Stimulated activated CD8-positive, alpha-beta memory T cell treated with anti-CD3 and anti-CD28 coated beads, Interleukin-4, amount 100 ng/mL, for 1 hour (primary cell): ENCODE results near the gene MUC4.
"Not testable (repeated sequence)": the region's sequence is repeated elsewhere in the genome, so short reads cannot be mapped to it uniquely, and the experiment has no call there.

Experiments used
- DNase-seq, 2 donors: peaks; one replicate each; pipeline ENCODE4 v3.0.0-alpha.2; 2020; ENCODE audit warnings: low read depth in 2 of 2, low spot score in 1 of 2

The MUC4 gene

DNA sequence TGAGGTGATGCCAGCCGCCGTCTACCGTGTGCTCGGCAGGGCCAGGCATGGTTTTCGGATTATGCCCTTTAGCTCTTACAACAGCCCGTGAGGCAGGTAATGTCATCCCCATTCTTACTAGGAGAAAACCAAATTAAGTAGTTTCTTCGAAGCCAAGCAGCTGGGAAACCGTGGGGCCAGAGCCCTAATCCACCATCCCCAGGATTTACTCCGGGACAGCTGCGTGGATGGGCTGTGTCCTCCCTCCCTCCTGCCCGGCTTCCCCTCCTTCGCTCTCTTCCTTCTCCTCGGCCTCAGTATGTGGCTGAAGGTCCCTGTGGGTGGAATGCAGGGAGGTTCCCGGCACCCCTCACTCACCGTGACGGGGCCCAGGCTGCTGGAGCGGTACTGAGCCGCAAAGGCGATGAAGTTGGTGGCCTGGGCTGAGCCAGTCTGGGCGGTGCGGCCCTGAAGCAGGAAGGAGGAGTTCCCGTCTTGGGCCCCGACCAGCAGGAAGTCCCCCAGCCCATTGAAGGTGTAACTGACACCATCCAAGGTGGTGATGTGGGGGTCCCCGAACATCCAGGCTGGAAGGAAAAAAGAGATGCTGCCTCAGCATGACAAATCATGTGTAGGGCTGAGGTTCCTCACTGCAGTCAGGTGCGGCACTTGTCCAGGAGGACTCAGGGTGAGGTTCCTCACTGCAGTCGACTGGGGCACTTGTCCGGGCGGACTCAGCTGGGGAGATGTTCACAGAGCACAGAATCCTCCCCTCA lies 48.5 kb downstream of the MUC4 start:
- DNase-seq: no peak

GRCh38 chr3:195762611-195763010 lies 49.1 kb downstream of the MUC4 start:
- DNase-seq: no peak

- no peak for DNase-seq
Observed at GRCh38 chr3:195762249-195762585, 49.5 kb downstream of the MUC4 start.

DNA sequence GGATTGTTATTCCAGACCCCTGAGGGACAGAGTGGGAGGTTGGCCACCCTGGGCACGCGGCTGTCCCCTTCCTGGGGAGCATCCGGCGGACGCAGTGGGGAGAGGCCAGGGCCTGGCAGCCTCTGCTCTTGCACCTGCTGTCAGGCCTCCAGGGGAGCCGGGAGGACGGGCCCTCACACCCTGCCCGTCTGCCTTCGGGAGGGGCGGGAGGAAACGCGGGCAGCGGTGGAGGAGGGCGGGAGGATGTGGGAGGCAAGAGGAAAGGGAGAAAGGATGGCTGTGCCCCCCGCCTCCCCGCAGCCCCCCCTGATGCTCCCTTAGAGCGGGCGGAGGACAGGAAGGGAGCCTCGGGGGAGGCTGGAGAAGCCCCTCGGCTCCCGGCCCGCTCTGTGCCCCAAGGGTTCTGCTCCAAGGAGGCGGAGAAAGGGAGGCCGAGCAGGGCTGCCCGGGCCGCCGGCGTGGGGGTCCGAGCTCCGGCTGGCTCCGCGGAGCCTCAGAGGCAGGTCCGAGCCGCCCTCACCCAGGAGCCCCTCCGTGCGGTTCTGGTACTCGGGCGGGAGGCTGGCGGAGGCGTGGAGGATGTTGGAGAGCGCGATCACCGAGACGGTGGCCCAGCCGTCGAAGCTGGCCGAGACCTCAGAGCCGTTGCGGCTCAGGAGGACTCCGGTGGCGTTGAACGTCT lies 50.0 kb downstream of the MUC4 start:
- DNase-seq: no peak

GRCh38 chr3:195761123-195761566 lies 50.6 kb downstream of the MUC4 start:
- DNase-seq: no peak

- no peak for DNase-seq
Observed at GRCh38 chr3:195760345-195761122, 51.2 kb downstream of the MUC4 start.

- no peak for DNase-seq
Observed at GRCh38 chr3:195758721-195759353, 52.9 kb downstream of the MUC4 start.

- no peak for DNase-seq
Observed at GRCh38 chr3:195757827-195758226, 53.9 kb downstream of the MUC4 start.

GRCh38 chr3:195757438-195757770 lies 54.3 kb downstream of the MUC4 start:
- no peak for DNase-seq

DNA sequence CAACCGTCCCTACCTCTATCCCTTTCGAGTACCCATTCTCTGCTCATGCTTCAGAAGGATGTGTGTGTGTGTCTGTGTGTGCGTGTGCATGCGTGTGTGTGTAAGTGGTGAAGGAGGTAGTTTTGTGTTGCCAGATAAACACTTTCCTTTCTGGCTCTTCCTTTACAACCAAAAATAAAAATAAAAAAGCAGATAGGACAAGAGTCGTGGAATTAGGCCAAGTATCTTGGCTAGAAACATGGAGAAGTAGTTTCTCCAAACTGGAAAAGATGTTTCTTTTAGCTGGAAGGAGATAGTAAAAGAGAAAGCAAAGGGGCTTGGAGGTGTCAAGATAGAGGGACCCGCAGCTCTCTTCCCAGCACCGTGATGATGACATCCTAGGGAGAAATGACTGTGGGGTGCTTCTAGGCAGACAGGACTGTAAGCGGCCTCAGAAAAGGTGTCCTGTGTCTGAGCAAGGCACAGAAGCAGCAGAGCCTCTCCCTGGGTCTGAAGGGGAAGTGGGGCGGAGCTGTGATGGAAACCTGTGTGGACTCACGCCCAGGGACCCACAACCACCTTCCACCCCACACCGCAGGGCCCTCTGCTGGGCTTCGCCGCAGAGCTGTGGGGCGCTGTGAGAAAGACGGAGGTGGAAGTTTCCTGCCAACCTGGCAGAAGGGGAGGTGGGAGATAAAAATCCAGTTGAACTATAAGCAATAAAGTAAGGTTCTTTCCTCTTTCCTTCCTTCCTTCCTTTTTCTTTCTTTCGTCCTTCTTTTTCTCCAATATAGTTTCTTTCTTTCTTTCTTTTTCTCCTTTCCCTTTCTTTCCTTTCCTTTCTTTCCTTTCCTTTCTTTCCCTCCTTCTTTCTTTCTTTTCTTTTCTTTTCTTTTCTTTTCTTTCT lies 55.7 kb downstream of the MUC4 start:
- DNase-seq: peak in 1 of 2 donors; percentile 16

- no peak for DNase-seq
Observed at GRCh38 chr3:195755391-195755790, 56.3 kb downstream of the MUC4 start.

DNA sequence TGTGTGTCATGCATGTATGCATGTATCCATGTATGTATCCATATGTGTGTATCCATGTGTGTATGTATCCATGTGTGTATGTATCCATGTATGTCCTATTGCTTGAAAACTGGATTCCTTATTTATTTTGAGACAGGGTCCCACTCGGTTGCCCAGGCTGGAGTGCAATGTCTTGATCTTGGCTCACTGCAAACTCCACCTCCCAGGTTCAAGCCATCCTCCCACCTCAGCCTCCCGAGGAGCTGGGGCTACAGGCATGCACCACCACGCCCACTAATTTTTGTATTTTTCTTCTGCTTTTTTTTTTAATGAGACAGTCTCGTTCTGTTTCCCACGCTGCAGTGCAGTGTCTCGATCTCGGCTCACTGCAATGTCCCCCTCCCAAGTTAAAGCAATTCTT lies 56.8 kb downstream of the MUC4 start:
- DNase-seq: no peak

GRCh38 chr3:195754141-195754540 lies 57.6 kb downstream of the MUC4 start:
- no peak for DNase-seq

GRCh38 chr3:195753581-195753980 lies 58.1 kb downstream of the MUC4 start:
- no peak for DNase-seq

- DNase-seq: no peak
Observed at GRCh38 chr3:195752546-195753331, 59.0 kb downstream of the MUC4 start.

- DNase-seq: no peak
Observed at GRCh38 chr3:195752066-195752465, 59.7 kb downstream of the MUC4 start.

- DNase-seq: no peak
Observed at GRCh38 chr3:195751560-195751959, 60.2 kb downstream of the MUC4 start.

DNA sequence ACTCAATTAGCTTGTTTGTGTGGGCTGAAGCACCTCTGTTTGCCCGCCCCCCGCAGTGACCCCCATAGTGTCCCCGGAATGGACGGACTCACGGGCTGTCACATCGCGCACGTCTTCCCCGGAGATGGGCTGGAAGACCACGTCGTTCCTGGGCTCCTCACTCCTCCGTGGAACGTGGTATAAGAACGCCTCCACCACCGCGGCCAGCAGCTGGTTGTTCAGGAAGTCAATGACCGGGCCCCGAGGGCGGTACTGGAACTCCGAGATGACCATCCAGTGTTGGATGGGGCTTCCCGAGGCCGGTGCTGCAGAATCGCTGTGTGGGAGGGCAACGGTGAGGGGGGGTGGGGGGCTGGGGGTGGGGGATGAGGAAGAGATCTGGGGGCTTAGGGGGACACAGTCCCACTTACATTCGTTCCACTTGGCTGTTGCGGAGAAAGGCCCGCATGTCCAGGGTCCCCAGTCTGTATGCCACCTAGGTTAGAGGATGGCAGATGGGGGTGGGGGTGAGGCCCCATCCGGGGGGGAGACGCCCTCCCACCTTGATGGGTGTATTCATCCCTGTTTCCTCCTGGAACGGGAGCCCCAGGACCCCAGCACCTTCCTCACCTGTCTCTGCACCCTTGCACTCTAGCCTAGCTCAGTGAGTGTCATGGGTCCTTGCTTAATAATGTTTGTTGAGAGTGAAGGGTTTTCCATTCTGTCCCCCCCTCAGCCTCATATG lies 60.8 kb downstream of the MUC4 start:
- DNase-seq: no peak

- not testable (repeated sequence) for DNase-seq
Observed at GRCh38 chr3:195749101-195749500, 62.6 kb downstream of the MUC4 start.
